Neural cell (in vitro differentiated cells): ENCODE results near the gene TUBE1.

ENCODE experiments used
- CTCF ChIP-seq: fragments of 450-650 bp; IDR thresholded peaks from 2 replicates; pipeline ENCODE4 v1.5.1; 2014; ENCODE audit warnings: antibody characterized with exemption, mild to moderate bottlenecking, moderate library complexity; ENCODE audit not compliant: poor library complexity, severe bottlenecking
- RAD21 ChIP-seq: fragments of 450-650 bp; conservative IDR thresholded peaks from 2 replicates; pipeline ENCODE4 v1.6.1; 2014; ENCODE audit warnings: antibody characterized with exemption, mild to moderate bottlenecking, moderate library complexity

- TF ChIP-seq CTCF: no peak
- TF ChIP-seq RAD21: no peak
These were observed 20.7 kb downstream of the TUBE1 start for GRCh38 chr6:112066606-112067005.
